ENCODE measurements around the gene TFPI. TPM values are rescaled to one million over a fixed set of nuclear protein-coding genes. Genes with fewer than 3 reads are reported as not detected.

The TFPI gene
- total and polyA plus RNA-seq, 2 donors (not counting 1 experiment from before 2014, with no cell fraction given): not detected

- WGBS (ENCODE audit: insufficient coverage): 0% methylated on average over 1 of the region's 2 CpGs
- Mint-ChIP-seq H3K27me3 (no peaks in the 10 kb centered on the region), H3K9me3 (ENCODE audit: insufficient read depth) (no peaks in the 10 kb centered on the region), H3K4me3 (no peak overlapping the region), H3K27ac (no peak overlapping the region), H3K4me1 (no peaks in the 10 kb centered on the region)
- H3K9ac ChIP-seq (ENCODE audit: low read length): no peak overlapping the region
- H4K20me1 ChIP-seq (ENCODE audit: control insufficient read depth, insufficient read depth, low read length, poor library complexity, severe bottlenecking): no peaks in the 10 kb centered on the region
- H3K27ac ChIP-seq (ENCODE audit: low read length in 2 of 2): no peak overlapping the region
- POLR2A ChIA-PET: no interaction called here
- H3K79me2 ChIP-seq (ENCODE audit: control insufficient read depth, insufficient read depth, low read length): no peaks in the 10 kb centered on the region
- H3K9me3 ChIP-seq (ENCODE audit: control extremely low read depth in 1 of 3, control insufficient read depth in 2 of 3, insufficient read depth in 1 of 3, low read length in 2 of 3): no peaks in the 10 kb centered on the region
- no peaks in the 10 kb centered on the region for H3K27me3 ChIP-seq (replicated peaks in 1 of 4; ENCODE audit: control extremely low read depth in 1 of 4, control insufficient read depth in 3 of 4, insufficient read depth in 4 of 4, low read length in 3 of 4)
- TF ChIP-seq EZH2 (IDR thresholded peaks at IDR 0.05; ENCODE audit: borderline replicate concordance, insufficient read depth, low read depth, low read length, poor library complexity, severe bottlenecking) (no peak), CTCF (IDR thresholded peaks at IDR 0.05) (no peak)
- no peaks in the 10 kb centered on the region for H3K4me1 ChIP-seq (ENCODE audit: control insufficient read depth in 2 of 2, insufficient read depth in 2 of 2, low read length in 2 of 2)
- no peak overlapping the region for H2AFZ ChIP-seq (ENCODE audit: insufficient read depth, low read depth, low read length, poor library complexity, severe bottlenecking)
- no peak overlapping the region for H3K4me2 ChIP-seq (replicated peaks; ENCODE audit: low read depth, low read length, poor library complexity, severe bottlenecking)
- H3K36me3 ChIP-seq (replicated peaks in 1 of 2; ENCODE audit: control extremely low read depth in 1 of 2, control insufficient read depth in 1 of 2, extremely low read depth in 1 of 2, insufficient read depth in 2 of 2, low read length in 1 of 2): no peaks in the 10 kb centered on the region
- no peak for DNase-seq
- no peak overlapping the region for H3K4me3 ChIP-seq (ENCODE audit: control extremely low read depth in 1 of 5, extremely low read depth in 1 of 5, insufficient read depth in 1 of 5, low read depth in 2 of 5, low read length in 4 of 5)
- intact Hi-C loops (cut with micrococcal nuclease): no loop called here
- CTCF ChIA-PET: no interaction called here
- no peak for ATAC-seq (ENCODE audit: low read depth)
Observed at GRCh38 chr2:187475499-187476248, 78.6 kb downstream of the TFPI start.

GRCh38 chr2:187470698-187471097, 83.5 kb downstream of the TFPI start:
- WGBS (ENCODE audit: insufficient coverage): no CpG with 5 or more reads among the region's 2 CpGs
- Histone ChIP-seq H3K4me3 (ENCODE audit: control extremely low read depth in 1 of 5, extremely low read depth in 1 of 5, insufficient read depth in 1 of 5, low read depth in 2 of 5, low read length in 4 of 5) (no peak overlapping the region), H4K20me1 (ENCODE audit: control insufficient read depth, insufficient read depth, low read length, poor library complexity, severe bottlenecking) (no peaks in the 10 kb centered on the region), H3K27ac (ENCODE audit: low read length in 2 of 2) (no peak overlapping the region), H3K36me3 (replicated peaks in 1 of 2; ENCODE audit: control extremely low read depth in 1 of 2, control insufficient read depth in 1 of 2, extremely low read depth in 1 of 2, insufficient read depth in 2 of 2, low read length in 1 of 2) (no peaks in the 10 kb centered on the region), H2AFZ (ENCODE audit: insufficient read depth, low read depth, low read length, poor library complexity, severe bottlenecking) (no peak overlapping the region), H3K79me2 (ENCODE audit: control insufficient read depth, insufficient read depth, low read length) (no peaks in the 10 kb centered on the region), H3K9ac (ENCODE audit: low read length) (no peak overlapping the region), H3K4me2 (replicated peaks; ENCODE audit: low read depth, low read length, poor library complexity, severe bottlenecking) (no peak overlapping the region), H3K27me3 (replicated peaks in 1 of 4; ENCODE audit: control extremely low read depth in 1 of 4, control insufficient read depth in 3 of 4, insufficient read depth in 4 of 4, low read length in 3 of 4) (no peaks in the 10 kb centered on the region), H3K9me3 (ENCODE audit: control extremely low read depth in 1 of 3, control insufficient read depth in 2 of 3, insufficient read depth in 1 of 3, low read length in 2 of 3) (no peaks in the 10 kb centered on the region), H3K4me1 (ENCODE audit: control insufficient read depth in 2 of 2, insufficient read depth in 2 of 2, low read length in 2 of 2) (no peaks in the 10 kb centered on the region)
- TF ChIP-seq EZH2 (IDR thresholded peaks at IDR 0.05; ENCODE audit: borderline replicate concordance, insufficient read depth, low read depth, low read length, poor library complexity, severe bottlenecking) (no peak), CTCF (IDR thresholded peaks at IDR 0.05) (no peak)
- Mint-ChIP-seq H3K4me1 (no peaks in the 10 kb centered on the region), H3K27me3 (no peaks in the 10 kb centered on the region), H3K27ac (no peak overlapping the region), H3K9me3 (ENCODE audit: insufficient read depth) (no peaks in the 10 kb centered on the region), H3K4me3 (no peak overlapping the region)
- POLR2A ChIA-PET: no interaction called here
- no peak for DNase-seq
- intact Hi-C loops (cut with micrococcal nuclease): no loop called here
- no peak for ATAC-seq (ENCODE audit: low read depth)
- CTCF ChIA-PET: no interaction called here
